HepG2 (cell line): Measurements from ENCODE around the gene RBP4. TPM values are rescaled to one million over a fixed set of nuclear protein-coding genes. Genes with fewer than 3 reads are reported as not detected.

Source experiments
- ATAD3A ChIP-seq: sonication (generic); formaldehyde crosslinking; IDR thresholded peaks from 2 replicates; pipeline ENCODE4 v1.4.0; 2020; ENCODE audit warnings: missing genetic modification reagents
- ESRRA ChIP-seq: sonication (generic); formaldehyde crosslinking; IDR thresholded peaks from 2 replicates; pipeline ENCODE4 v1.5.1; 2020; ENCODE audit warnings: mild to moderate bottlenecking, low read depth, missing genetic modification reagents
- KMT2A ChIP-seq: sonication (generic); formaldehyde crosslinking; IDR thresholded peaks from 2 replicates; pipeline ENCODE4 v1.4.0; 2020; ENCODE audit warnings: missing genetic modification reagents
- MXI1 ChIP-seq: IDR thresholded peaks from 3 replicates; pipeline ENCODE4 v1.6.1; 2012; ENCODE audit warnings: low read depth, low read length, inconsistent platforms, borderline replicate concordance
- NFIB ChIP-seq: sonication (generic); formaldehyde crosslinking; IDR thresholded peaks from 2 replicates; pipeline ENCODE4 v1.9.0; 2021; ENCODE audit warnings: missing genetic modification reagents, mild to moderate bottlenecking, borderline replicate concordance
- PHB2 ChIP-seq: fragments of 450-650 bp; IDR thresholded peaks from 2 replicates; pipeline ENCODE4 v1.6.1; 2018; ENCODE audit not compliant: partially characterized antibody
- POGZ ChIP-seq: sonication (generic); formaldehyde crosslinking; IDR thresholded peaks from 2 replicates; pipeline ENCODE4 v1.4.0; 2020; ENCODE audit warnings: mild to moderate bottlenecking, missing genetic modification reagents
- RFXAP ChIP-seq: sonication (generic); formaldehyde crosslinking; IDR thresholded peaks from 2 replicates; pipeline ENCODE4 v1.4.0; 2020; ENCODE audit warnings: missing genetic modification reagents, borderline replicate concordance
- SMAD3 ChIP-seq: sonication (generic); formaldehyde crosslinking; IDR thresholded peaks from 2 replicates; pipeline ENCODE4 v1.4.0; 2020; ENCODE audit warnings: missing genetic modification reagents
- SMAD9 ChIP-seq: sonication (generic); formaldehyde crosslinking; IDR thresholded peaks from 2 replicates; pipeline ENCODE4 v1.5.1; 2020; ENCODE audit warnings: mild to moderate bottlenecking, missing genetic modification reagents
- SOX13 ChIP-seq, 3 experiments: fragments of 450-650 bp in 1 of 3; sonication (generic) in 1 of 3; formaldehyde crosslinking in 1 of 3; IDR thresholded peaks in 2 of 3; conservative IDR thresholded peaks in 1 of 3; 2 replicates each; pipeline versions ENCODE4 v1.5.0 to v1.6.1; 2016 to 2020; ENCODE audit warnings: antibody characterized with exemption in 1 of 3, mild to moderate bottlenecking in 1 of 3, missing compliant biosample characterization in 1 of 3, missing genetic modification reagents in 1 of 3, moderate library complexity in 1 of 3
- WIZ ChIP-seq: sonication (generic); formaldehyde crosslinking; IDR thresholded peaks from 2 replicates; pipeline ENCODE4 v1.5.1; 2020; ENCODE audit warnings: mild to moderate bottlenecking, missing genetic modification reagents
- ZFP37 ChIP-seq: sonication (generic); formaldehyde crosslinking; IDR thresholded peaks from 2 replicates; pipeline ENCODE4 v1.4.0; 2020; ENCODE audit warnings: missing genetic modification reagents, borderline replicate concordance
- ZNF124 ChIP-seq: sonication (generic); formaldehyde crosslinking; IDR thresholded peaks from 2 replicates; pipeline ENCODE4 v1.4.0; 2020; ENCODE audit warnings: missing genetic modification reagents
- ZNF235 ChIP-seq: sonication (generic); formaldehyde crosslinking; IDR thresholded peaks from 2 replicates; pipeline ENCODE4 v1.8.1; 2023; ENCODE audit warnings: mild to moderate bottlenecking, missing genetic modification reagents, borderline replicate concordance
- ZNF530 ChIP-seq: sonication (generic); formaldehyde crosslinking; IDR thresholded peaks from 2 replicates; pipeline ENCODE4 v1.5.0; 2020; ENCODE audit warnings: low read depth, mild to moderate bottlenecking, missing genetic modification reagents
- ZNF614 ChIP-seq: IDR thresholded peaks from 2 replicates; pipeline ENCODE4 v1.6.1; 2018; ENCODE audit warnings: missing biosample characterization, missing genetic modification reagents, inconsistent platforms, borderline replicate concordance
- ZNF878 ChIP-seq: sonication (generic); formaldehyde crosslinking; IDR thresholded peaks from 2 replicates; pipeline ENCODE4 v1.8.1; 2023; ENCODE audit warnings: mild to moderate bottlenecking, missing genetic modification reagents, moderate library complexity
- polyA plus RNA-seq, 8 experiments: library from polyadenylated mRNA; depleted of rRNA in 3 of 8; stranded (reverse) in 7 of 8; unstranded in 1 of 8; fragments of >200 nt; fragmentation: Illumina TruSeq in 4 of 8; extraction: Trizol in 4 of 8; gene quantifications; 2 replicates each; pipeline versions ENCODE4 v1.2.1 to v1.2.3, GENCODE V29; 2011 to 2016; ENCODE audit warnings: low read depth in 4 of 8, missing spikeins in 1 of 8, mixed read lengths in 1 of 8; ENCODE audit not compliant: insufficient read depth in 1 of 8
- total RNA-seq, 5 experiments: library from RNA; depleted of rRNA; stranded (reverse); fragments of >200 nt; fragmentation: Illumina TruSeq; extraction: Trizol; gene quantifications; 2 replicates each; pipeline ENCODE4 v1.2.3, GENCODE V29; 2016; ENCODE audit warnings: low read depth in 1 of 5
- TF ChIP-seq, protein P1 (sequence below): sonication (generic); formaldehyde crosslinking; conservative IDR thresholded peaks from 2 replicates; pipeline ENCODE4 v1.4.0; 2020; ENCODE audit warnings: mild to moderate bottlenecking, missing genetic modification reagents, moderate library complexity
- TF ChIP-seq, protein P2 (sequence below): sonication (generic); formaldehyde crosslinking; IDR thresholded peaks from 2 replicates; pipeline ENCODE4 v1.4.0; 2020; ENCODE audit warnings: missing genetic modification reagents
- TF ChIP-seq, protein P3 (sequence below): sonication (generic); formaldehyde crosslinking; IDR thresholded peaks from 2 replicates; pipeline ENCODE4 v1.5.1; 2020; ENCODE audit warnings: mild to moderate bottlenecking, missing genetic modification reagents, borderline replicate concordance
- TF ChIP-seq, protein P4 (sequence below): sonication (generic); formaldehyde crosslinking; IDR thresholded peaks from 2 replicates; pipeline ENCODE4 v1.8.1; 2023; ENCODE audit warnings: mild to moderate bottlenecking, moderate library complexity, missing genetic modification reagents
- TF ChIP-seq, protein P5 (sequence below): sonication (generic); formaldehyde crosslinking; IDR thresholded peaks from 2 replicates; pipeline ENCODE4 v1.5.1; 2020; ENCODE audit warnings: missing genetic modification reagents, mild to moderate bottlenecking, borderline replicate concordance

Gene RBP4
- total and polyA plus RNA-seq, 2 of the 13 experiments (the other 11 are each of a cell fraction or from before 2014, with no cell fraction given) = 642 to 931 TPM

DNA sequence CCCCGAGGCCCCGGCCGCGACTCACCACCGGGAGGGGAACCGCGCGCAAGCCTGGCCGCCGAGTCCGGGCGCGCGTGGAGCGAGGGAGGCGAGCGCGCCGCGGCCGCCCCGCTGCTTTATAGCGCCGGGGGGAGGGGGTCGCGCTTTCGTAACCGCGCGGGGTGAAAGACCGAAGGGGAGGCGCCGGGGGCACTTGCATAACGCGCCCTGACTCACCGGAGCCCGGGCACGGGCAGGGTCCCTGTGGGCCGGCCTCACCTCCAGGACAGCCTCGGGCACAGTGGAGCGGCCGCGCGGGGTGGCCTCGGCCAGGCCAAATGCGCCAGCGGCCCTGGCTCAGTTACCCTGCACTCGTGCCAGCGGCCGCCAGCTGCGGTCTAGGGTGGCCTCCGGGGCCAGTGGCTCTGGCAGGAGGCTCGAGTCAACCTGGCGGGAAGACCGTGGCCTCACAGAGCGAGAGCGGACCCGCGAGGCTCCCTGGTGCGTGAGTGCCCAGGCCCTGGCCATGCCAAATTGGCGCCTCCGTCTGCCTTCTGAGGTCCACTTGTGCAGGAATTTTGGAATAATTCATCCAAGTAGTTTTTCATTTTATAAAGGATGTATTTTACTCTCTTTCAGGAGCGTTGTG lies at the start of gene RBP4 (continued):
- TF ChIP-seq, protein P1, sequence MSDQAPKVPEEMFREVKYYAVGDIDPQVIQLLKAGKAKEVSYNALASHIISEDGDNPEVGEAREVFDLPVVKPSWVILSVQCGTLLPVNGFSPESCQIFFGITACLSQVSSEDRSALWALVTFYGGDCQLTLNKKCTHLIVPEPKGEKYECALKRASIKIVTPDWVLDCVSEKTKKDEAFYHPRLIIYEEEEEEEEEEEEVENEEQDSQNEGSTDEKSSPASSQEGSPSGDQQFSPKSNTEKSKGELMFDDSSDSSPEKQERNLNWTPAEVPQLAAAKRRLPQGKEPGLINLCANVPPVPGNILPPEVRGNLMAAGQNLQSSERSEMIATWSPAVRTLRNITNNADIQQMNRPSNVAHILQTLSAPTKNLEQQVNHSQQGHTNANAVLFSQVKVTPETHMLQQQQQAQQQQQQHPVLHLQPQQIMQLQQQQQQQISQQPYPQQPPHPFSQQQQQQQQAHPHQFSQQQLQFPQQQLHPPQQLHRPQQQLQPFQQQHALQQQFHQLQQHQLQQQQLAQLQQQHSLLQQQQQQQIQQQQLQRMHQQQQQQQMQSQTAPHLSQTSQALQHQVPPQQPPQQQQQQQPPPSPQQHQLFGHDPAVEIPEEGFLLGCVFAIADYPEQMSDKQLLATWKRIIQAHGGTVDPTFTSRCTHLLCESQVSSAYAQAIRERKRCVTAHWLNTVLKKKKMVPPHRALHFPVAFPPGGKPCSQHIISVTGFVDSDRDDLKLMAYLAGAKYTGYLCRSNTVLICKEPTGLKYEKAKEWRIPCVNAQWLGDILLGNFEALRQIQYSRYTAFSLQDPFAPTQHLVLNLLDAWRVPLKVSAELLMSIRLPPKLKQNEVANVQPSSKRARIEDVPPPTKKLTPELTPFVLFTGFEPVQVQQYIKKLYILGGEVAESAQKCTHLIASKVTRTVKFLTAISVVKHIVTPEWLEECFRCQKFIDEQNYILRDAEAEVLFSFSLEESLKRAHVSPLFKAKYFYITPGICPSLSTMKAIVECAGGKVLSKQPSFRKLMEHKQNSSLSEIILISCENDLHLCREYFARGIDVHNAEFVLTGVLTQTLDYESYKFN = peak; percentile 72
- no peak for TF ChIP-seq PHB2
- no peak for TF ChIP-seq SMAD9 (CRISPR knock-in tag)
- TF ChIP-seq, protein P2, sequence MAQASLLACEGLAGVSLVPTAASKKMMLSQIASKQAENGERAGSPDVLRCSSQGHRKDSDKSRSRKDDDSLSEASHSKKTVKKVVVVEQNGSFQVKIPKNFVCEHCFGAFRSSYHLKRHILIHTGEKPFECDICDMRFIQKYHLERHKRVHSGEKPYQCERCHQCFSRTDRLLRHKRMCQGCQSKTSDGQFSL = no peak
- no peak for TF ChIP-seq WIZ (CRISPR knock-in tag)
- TF ChIP-seq, protein P3, sequence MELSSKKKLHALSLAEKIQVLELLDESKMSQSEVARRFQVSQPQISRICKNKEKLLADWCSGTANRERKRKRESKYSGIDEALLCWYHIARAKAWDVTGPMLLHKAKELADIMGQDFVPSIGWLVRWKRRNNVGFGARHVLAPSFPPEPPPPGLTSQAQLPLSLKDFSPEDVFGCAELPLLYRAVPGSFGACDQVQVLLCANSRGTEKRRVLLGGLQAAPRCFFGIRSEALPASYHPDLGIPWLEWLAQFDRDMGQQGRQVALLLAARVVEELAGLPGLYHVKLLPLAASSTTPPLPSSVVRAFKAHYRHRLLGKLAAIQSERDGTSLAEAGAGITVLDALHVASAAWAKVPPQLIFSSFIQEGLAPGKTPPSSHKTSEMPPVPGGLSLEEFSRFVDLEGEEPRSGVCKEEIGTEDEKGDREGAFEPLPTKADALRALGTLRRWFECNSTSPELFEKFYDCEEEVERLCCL = peak; percentile 55; the same call in 1 of the 2 replicates
- no peak for TF ChIP-seq RFXAP (CRISPR knock-in tag)
- TF ChIP-seq SOX13 (IDR thresholded peaks at IDR 0.05) = peak; percentile 54; the same call in 1 of the 2 replicates
- peak in 1 of 2 experiments; percentile 70; a peak in 2 of 4 replicates for TF ChIP-seq SOX13 (CRISPR knock-in tag; conservative IDR thresholded peaks at IDR 0.05 in 1 of 2, IDR thresholded peaks at IDR 0.05 in 1 of 2)
- TF ChIP-seq POGZ = peak; percentile 80
- no peak for TF ChIP-seq NFIB (CRISPR knock-in tag)
- TF ChIP-seq ZNF235 (CRISPR knock-in tag) = peak; percentile 64
- peak; percentile 46; the same call in 1 of the 3 replicates for TF ChIP-seq MXI1
- TF ChIP-seq, protein P4, sequence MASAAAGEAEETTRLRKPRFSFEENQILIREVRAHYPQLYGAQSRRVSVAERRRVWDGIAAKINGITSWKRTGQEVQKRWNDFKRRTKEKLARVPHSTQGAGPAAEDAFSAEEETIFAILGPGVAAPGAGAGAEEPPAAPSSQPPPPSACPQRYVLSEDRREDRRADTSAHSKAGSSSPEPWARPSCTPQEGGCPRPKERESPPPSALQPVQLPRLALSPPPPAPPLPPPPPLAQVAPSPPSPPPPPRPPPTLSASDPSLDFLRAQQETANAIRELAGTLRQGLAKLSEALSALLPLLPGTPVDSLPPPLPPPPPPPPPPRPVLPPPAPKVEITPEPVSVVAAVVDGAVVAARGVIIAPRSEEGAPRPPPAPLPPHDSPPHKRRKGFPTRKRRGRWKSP (CRISPR knock-in tag) = peak; percentile 65
- TF ChIP-seq ZNF614 (CRISPR knock-in tag) = peak; percentile 62
- TF ChIP-seq SMAD3 (CRISPR knock-in tag) = no peak; the same call in 1 of the 2 replicates
- peak; percentile 73; the same call in 1 of the 2 replicates for TF ChIP-seq ESRRA (CRISPR knock-in tag)
- no peak for TF ChIP-seq ZNF530 (CRISPR knock-in tag)
- TF ChIP-seq, protein P5, sequence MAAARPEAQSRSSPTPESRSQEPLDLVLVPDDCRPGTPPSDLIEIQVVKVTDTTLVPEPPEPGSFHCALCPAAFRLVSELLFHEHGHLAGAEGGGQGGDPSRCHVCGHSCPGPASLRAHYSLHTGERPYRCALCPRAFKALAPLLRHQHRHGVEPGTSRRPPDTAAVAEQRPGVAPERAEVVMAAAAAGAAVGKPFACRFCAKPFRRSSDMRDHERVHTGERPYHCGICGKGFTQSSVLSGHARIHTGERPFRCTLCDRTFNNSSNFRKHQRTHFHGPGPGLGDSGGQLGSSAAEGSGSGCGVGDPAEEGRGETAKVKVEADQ (CRISPR knock-in tag) = peak; percentile 74; the same call in 1 of the 2 replicates
- no peak for TF ChIP-seq ZNF124 (CRISPR knock-in tag)
- TF ChIP-seq ATAD3A = no peak
- peak; percentile 57 for TF ChIP-seq KMT2A
- peak; percentile 84 for TF ChIP-seq ZNF878 (CRISPR knock-in tag)
- no peak for TF ChIP-seq ZFP37
